H1 (cell line): ENCODE results near the gene IFTAP. TPM values are rescaled to one million over a fixed set of nuclear protein-coding genes. Genes with fewer than 3 reads are reported as not detected.

Source experiments
- ATF2 ChIP-seq: IDR thresholded peaks from 2 replicates; pipeline ENCODE4 v1.6.1; 2012; ENCODE audit warnings: low read length, inconsistent platforms
- GTF2F1 ChIP-seq: IDR thresholded peaks from 2 replicates; pipeline ENCODE4 v1.6.1; 2012; ENCODE audit warnings: low read depth, low read length, improper control_type of control experiment, borderline replicate concordance
- HDAC6 ChIP-seq: IDR thresholded peaks from one replicate; pipeline ENCODE4 v1.7.1; 2012; ENCODE audit warnings: low read depth, mild to moderate bottlenecking, inconsistent platforms, low read length, moderate library complexity
- MAX ChIP-seq: IDR thresholded peaks from 2 replicates; pipeline ENCODE4 v1.6.1; 2012; ENCODE audit warnings: inconsistent platforms
- RNF2 ChIP-seq: fragments of 200-900, 300-1000 bp; sonication (generic); IDR thresholded peaks from 2 replicates; pipeline ENCODE4 v1.7.1; 2016; ENCODE audit warnings: borderline replicate concordance, low read depth, mild to moderate bottlenecking, antibody characterized with exemption, low read length; ENCODE audit not compliant: poor library complexity, severe bottlenecking; ENCODE audit errors: missing control alignments
- RXRA ChIP-seq: IDR thresholded peaks from 2 replicates; pipeline ENCODE4 v1.6.1; 2011; ENCODE audit warnings: low read depth, mild to moderate bottlenecking, low read length, moderate library complexity; ENCODE audit not compliant: insufficient read depth
- SIX5 ChIP-seq: IDR thresholded peaks from 2 replicates; pipeline ENCODE4 v1.6.1; 2011; ENCODE audit warnings: mild to moderate bottlenecking, low read depth, low read length
- polyA plus RNA-seq, 7 experiments: library from polyadenylated mRNA; depleted of rRNA in 3 of 7; stranded (reverse) in 5 of 7; unstranded in 2 of 7; fragments of >200 nt in 5 of 7; fragments of 200-250 nt in 2 of 7; gene quantifications; 1 replicate in 5 of 7; 2 replicates in 1 of 7; 4 replicates in 1 of 7; pipeline versions ENCODE4 v1.2.1 to v1.2.3, GENCODE V29; 2011 to 2013; ENCODE audit warnings: missing spikeins in 2 of 7, mixed read lengths in 2 of 7
- total RNA-seq: library from RNA; stranded (reverse); fragmentation: NEBNext Ultra II Directional; extraction: Animal tissue kit (Norgen Biotek cat#: 25700); gene quantifications from 2 replicates; pipeline ENCODE4 v1.2.1, GENCODE V29; 2021

The IFTAP gene
- total and polyA plus RNA-seq, 2 of the 8 experiments (the other 6 are each of a cell fraction or from before 2014, with no cell fraction given), result 21.2 to 23.9 TPM

- no peak for TF ChIP-seq ATF2
- TF ChIP-seq HDAC6, result no peak
- no peak for TF ChIP-seq RNF2
- TF ChIP-seq SIX5, result no peak
- TF ChIP-seq MAX, result no peak
- no peak for TF ChIP-seq GTF2F1
- TF ChIP-seq RXRA, result no peak
Measured at GRCh38 chr11:36596880-36597279, 2.6 kb downstream of the IFTAP start (continued).
